ENCODE results near the gene FRMD1. TPM values are rescaled to one million over a fixed set of nuclear protein-coding genes. Genes with fewer than 3 reads are reported as not detected.

Gene FRMD1
- total and polyA plus RNA-seq, 2 donors (not counting 3 experiments of a cell fraction or from before 2014, with no cell fraction given) = not detected

DNA sequence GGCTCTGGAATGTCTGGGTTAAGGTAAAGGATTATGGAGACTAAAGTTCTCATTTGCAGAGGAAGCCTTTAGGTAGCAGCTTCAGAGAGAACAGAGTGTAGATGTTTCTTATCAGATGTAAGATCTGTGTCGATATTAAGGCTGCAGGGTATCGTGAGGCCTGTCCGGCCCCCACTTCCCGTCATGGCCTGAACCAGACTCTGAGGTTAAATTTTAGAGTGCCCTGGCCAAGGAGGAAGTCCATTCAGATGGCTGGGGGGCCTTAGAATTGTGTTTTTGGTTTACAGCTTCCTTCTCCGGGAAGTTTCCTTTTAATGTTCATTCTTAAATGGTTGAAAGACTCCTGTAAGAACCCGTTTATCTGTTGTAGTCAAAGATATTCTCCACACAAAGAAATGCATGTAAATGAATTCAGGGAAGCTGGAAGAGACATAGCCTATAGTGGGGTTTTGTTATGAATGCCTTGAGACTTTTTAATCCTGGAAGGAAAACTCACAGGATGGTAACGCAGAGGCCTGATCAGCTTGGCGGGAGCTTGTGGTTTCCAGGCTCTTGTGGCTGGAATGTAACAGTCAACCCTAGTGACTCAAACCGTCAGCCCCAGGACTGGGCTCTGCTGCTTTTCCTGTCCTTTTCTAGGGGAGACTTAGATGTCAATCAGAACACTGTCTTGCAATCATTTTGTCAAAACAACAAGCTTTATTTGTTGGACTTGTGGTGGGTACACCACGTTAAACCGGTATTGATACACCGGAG, 46.8 kb downstream of the FRMD1 start:
- peaks cover 25% of the 10 kb centered on the region for H3K4me1 ChIP-seq (ENCODE audit: control insufficient read depth, extremely low read depth, insufficient read depth, low read length)
- intact Hi-C loops (cut with micrococcal nuclease) = loop anchor here (10.0 kb wide), 1 partner anchor 207 kb away; the partner anchor contains the start of gene AFDN
- dilution Hi-C loops (cut with MboI; ENCODE audit: extremely low pct_ligation_motif_present, low sequenced_read_pairs) = no loop called here
- H3K9me1 ChIP-seq (replicated peaks; ENCODE audit: control insufficient read depth, extremely low read depth, insufficient read depth, low read length) = no peaks in the 10 kb centered on the region
- no peak overlapping the region for H3K4me2 ChIP-seq (ENCODE audit: insufficient read depth, low read length)
- peak; percentile 32 for TF ChIP-seq FOS (IDR thresholded peaks at IDR 0.05; ENCODE audit: borderline replicate concordance, insufficient read depth, low read length)
- no peak for TF ChIP-seq POLR2AphosphoS5 (IDR thresholded peaks at IDR 0.05; ENCODE audit: insufficient read depth, low read depth, low read length)
- TF ChIP-seq GATA2 (IDR thresholded peaks at IDR 0.05; ENCODE audit: insufficient read depth, insufficient read length, low read depth, low read length) = peak; percentile 84
- no peaks in the 10 kb centered on the region for H3K9me3 ChIP-seq (replicated peaks; ENCODE audit: control insufficient read depth, insufficient read depth, low read length)
- peak overlapping the region; percentile 27 for H2AFZ ChIP-seq (ENCODE audit: low read depth, low read length)
- peak overlapping the region; percentile 22 for H3K9ac ChIP-seq (replicated peaks; ENCODE audit: extremely low read depth, insufficient read depth, low read length)
- peak overlapping the region; percentile 40 for H3K27ac ChIP-seq (ENCODE audit: insufficient read depth, low read depth, low read length)
- no TSS peak for BruUV-seq (replicated peaks)
- H3K79me2 ChIP-seq (ENCODE audit: control insufficient read depth, insufficient read depth, low read length) = no peaks in the 10 kb centered on the region
- FAIRE-seq = peak; percentile 84
- H4K20me1 ChIP-seq (replicated peaks; ENCODE audit: control insufficient read depth, extremely low read depth, insufficient read depth, low read length) = no peaks in the 10 kb centered on the region
- H3K27me3 ChIP-seq (ENCODE audit: control insufficient read depth in 2 of 2, insufficient read depth in 2 of 2, low read length in 2 of 2) = no peaks in the 10 kb centered on the region
- DNase-seq (ENCODE audit: low read depth, low spot score) = no peak
- H3K4me3 ChIP-seq (replicated peaks in 1 of 3; ENCODE audit: insufficient read depth in 1 of 3, low read depth in 1 of 3, low read length in 3 of 3) = no peak overlapping the region
- no peaks in the 10 kb centered on the region for H3K36me3 ChIP-seq (ENCODE audit: control insufficient read depth in 2 of 2, extremely low read depth in 1 of 2, insufficient read depth in 2 of 2, low read length in 2 of 2)
- CTCF ChIA-PET = interaction anchor here (0.9 to 1.2 kb wide), 5 partner anchors 11 to 681 kb away, joined by 3 to 6 read pairs (median 3); no protein-coding TSS in a partner anchor
- POLR2A ChIA-PET = no interaction called here

DNA sequence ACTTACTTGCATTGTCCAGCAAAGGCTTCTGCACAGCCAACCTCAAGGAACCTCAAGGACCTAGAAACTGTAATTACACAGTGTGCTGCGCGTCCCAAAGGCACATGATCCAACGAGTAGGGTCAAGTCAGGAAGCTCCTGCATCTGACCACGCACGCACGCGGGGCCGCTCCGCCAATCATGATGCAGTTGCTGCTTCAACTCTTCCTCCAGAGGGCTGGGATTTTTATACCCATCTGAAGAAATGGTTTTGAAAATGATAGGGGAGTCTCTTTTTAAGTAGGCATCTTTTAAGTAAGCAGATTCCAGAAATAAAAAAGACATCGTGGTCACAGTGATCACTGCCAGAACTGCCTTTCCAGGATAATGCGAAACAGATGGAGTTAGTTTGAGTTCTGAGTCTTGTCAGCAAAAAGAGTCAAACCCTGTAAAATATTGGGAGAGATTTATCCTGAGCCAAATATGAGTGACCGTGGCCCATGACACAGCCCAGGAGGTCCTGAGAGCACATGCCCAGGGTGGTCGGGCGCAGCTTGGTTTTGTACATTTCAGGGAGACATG, 47.5 kb downstream of the FRMD1 start:
- ChIA-PET POLR2A (no interaction called here), CTCF (interaction anchor here (1.0 to 1.2 kb wide), 2 partner anchors 18 to 24 kb away, joined by 3 to 6 read pairs; no protein-coding TSS in a partner anchor)
- Histone ChIP-seq H3K9me1 (replicated peaks; ENCODE audit: control insufficient read depth, extremely low read depth, insufficient read depth, low read length) (no peaks in the 10 kb centered on the region), H4K20me1 (replicated peaks; ENCODE audit: control insufficient read depth, extremely low read depth, insufficient read depth, low read length) (no peaks in the 10 kb centered on the region), H3K27ac (ENCODE audit: insufficient read depth, low read depth, low read length) (peak overlapping the region; percentile 40), H3K9me3 (replicated peaks; ENCODE audit: control insufficient read depth, insufficient read depth, low read length) (no peaks in the 10 kb centered on the region), H3K4me2 (ENCODE audit: insufficient read depth, low read length) (no peak overlapping the region), H3K9ac (replicated peaks; ENCODE audit: extremely low read depth, insufficient read depth, low read length) (no peak overlapping the region), H3K36me3 (ENCODE audit: control insufficient read depth in 2 of 2, extremely low read depth in 1 of 2, insufficient read depth in 2 of 2, low read length in 2 of 2) (no peaks in the 10 kb centered on the region), H2AFZ (ENCODE audit: low read depth, low read length) (peak overlapping the region; percentile 27), H3K4me1 (ENCODE audit: control insufficient read depth, extremely low read depth, insufficient read depth, low read length) (peaks cover 25% of the 10 kb centered on the region), H3K79me2 (ENCODE audit: control insufficient read depth, insufficient read depth, low read length) (no peaks in the 10 kb centered on the region), H3K27me3 (ENCODE audit: control insufficient read depth in 2 of 2, insufficient read depth in 2 of 2, low read length in 2 of 2) (no peaks in the 10 kb centered on the region), H3K4me3 (replicated peaks in 1 of 3; ENCODE audit: insufficient read depth in 1 of 3, low read depth in 1 of 3, low read length in 3 of 3) (no peak overlapping the region)
- DNase-seq (ENCODE audit: low read depth, low spot score) (no peak), FAIRE-seq (no peak)
- TF ChIP-seq MYC (IDR thresholded peaks at IDR 0.05; ENCODE audit: low read depth, low read length) (no peak), GATA2 (IDR thresholded peaks at IDR 0.05; ENCODE audit: insufficient read depth, insufficient read length, low read depth, low read length) (no peak), FOS (IDR thresholded peaks at IDR 0.05; ENCODE audit: borderline replicate concordance, insufficient read depth, low read length) (no peak), POLR2AphosphoS5 (IDR thresholded peaks at IDR 0.05; ENCODE audit: insufficient read depth, low read depth, low read length) (no peak), EZH2 (IDR thresholded peaks at IDR 0.05; ENCODE audit: borderline replicate concordance, low read depth, low read length, severe bottlenecking) (no peak), POLR2A (IDR thresholded peaks at IDR 0.05; ENCODE audit: low read depth, low read length) (no peak), JUN (IDR thresholded peaks at IDR 0.05; ENCODE audit: borderline replicate concordance, insufficient read depth, insufficient read length, low read depth) (no peak)
- TF ChIP-seq, protein P1, sequence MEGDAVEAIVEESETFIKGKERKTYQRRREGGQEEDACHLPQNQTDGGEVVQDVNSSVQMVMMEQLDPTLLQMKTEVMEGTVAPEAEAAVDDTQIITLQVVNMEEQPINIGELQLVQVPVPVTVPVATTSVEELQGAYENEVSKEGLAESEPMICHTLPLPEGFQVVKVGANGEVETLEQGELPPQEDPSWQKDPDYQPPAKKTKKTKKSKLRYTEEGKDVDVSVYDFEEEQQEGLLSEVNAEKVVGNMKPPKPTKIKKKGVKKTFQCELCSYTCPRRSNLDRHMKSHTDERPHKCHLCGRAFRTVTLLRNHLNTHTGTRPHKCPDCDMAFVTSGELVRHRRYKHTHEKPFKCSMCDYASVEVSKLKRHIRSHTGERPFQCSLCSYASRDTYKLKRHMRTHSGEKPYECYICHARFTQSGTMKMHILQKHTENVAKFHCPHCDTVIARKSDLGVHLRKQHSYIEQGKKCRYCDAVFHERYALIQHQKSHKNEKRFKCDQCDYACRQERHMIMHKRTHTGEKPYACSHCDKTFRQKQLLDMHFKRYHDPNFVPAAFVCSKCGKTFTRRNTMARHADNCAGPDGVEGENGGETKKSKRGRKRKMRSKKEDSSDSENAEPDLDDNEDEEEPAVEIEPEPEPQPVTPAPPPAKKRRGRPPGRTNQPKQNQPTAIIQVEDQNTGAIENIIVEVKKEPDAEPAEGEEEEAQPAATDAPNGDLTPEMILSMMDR (IDR thresholded peaks at IDR 0.05; ENCODE audit: extremely low read depth in 1 of 2, insufficient read depth in 1 of 2, low read depth in 1 of 2, low read length in 2 of 2) = no peak
- TF ChIP-seq, protein P2, sequence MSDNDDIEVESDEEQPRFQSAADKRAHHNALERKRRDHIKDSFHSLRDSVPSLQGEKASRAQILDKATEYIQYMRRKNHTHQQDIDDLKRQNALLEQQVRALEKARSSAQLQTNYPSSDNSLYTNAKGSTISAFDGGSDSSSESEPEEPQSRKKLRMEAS (IDR thresholded peaks at IDR 0.05; ENCODE audit: insufficient read depth, insufficient read length) = no peak
- dilution Hi-C loops (cut with MboI; ENCODE audit: extremely low pct_ligation_motif_present, low sequenced_read_pairs) = no loop called here
- intact Hi-C loops (cut with micrococcal nuclease) = loop anchor here (10.0 kb wide), 1 partner anchor 207 kb away; the partner anchor contains the start of gene AFDN
- BruUV-seq (replicated peaks) = no TSS peak
